ENCODE data around the gene FOXI1. TPM values are rescaled to one million over a fixed set of nuclear protein-coding genes. Genes with fewer than 3 reads are reported as not detected.

The FOXI1 gene
- total and polyA plus RNA-seq, 12 donors: not detected

GRCh38 chr5:170154744-170155143, 49.0 kb downstream of the FOXI1 start:
- Histone ChIP-seq H3K4me1 (peaks cover 0 to 19% (median 11%) of the 10 kb centered on the region in 9 donors), H3K4me3 (no peak overlapping the region), H3K27ac (no peak overlapping the region), H3K9me3 (no peaks in the 10 kb centered on the region), H3K27me3 (no peaks in the 10 kb centered on the region), H3K36me3 (no peaks in the 10 kb centered on the region)
- TF ChIP-seq CTCF (IDR thresholded peaks at IDR 0.05): no peak
- ATAC-seq (no peak), DNase-seq (no peak)
- 81% methylated on average over 2 of the region's 2 CpGs for whole genome bisulfite sequencing, 2 donors
- intact Hi-C loops (cut with DNase I): no loop called here

- 87 to 100% methylated on average over 3 of the region's 3 CpGs for WGBS, 2 donors
- no peaks in the 10 kb centered on the region for H3K36me3 ChIP-seq
- no peaks in the 10 kb centered on the region for H3K9me3 ChIP-seq
- ATAC-seq: no peak
- DNase-seq: no peak
- peaks cover 0 to 16% (median 9%) of the 10 kb centered on the region in 9 donors for H3K4me1 ChIP-seq
- no peak for TF ChIP-seq CTCF (IDR thresholded peaks at IDR 0.05)
- no peaks in the 10 kb centered on the region for H3K27me3 ChIP-seq
- no peak overlapping the region for H3K27ac ChIP-seq
- intact Hi-C loops (cut with DNase I): no loop called here
- no peak overlapping the region for H3K4me3 ChIP-seq
Observed at GRCh38 chr5:170155771-170156170, 50.1 kb downstream of the FOXI1 start.

- no peaks in the 10 kb centered on the region for H3K4me1 ChIP-seq
- ATAC-seq: no peak
- WGBS, 2 donors: 75 to 85% methylated on average over 5 of the region's 5 CpGs
Observed at GRCh38 chr5:170159101-170159698, 53.5 kb downstream of the FOXI1 start.

More at GRCh38 chr5:170159101-170159698, 53.5 kb downstream of the FOXI1 start:
- Histone ChIP-seq H3K4me3 (no peak overlapping the region), H3K27me3 (no peaks in the 10 kb centered on the region), H3K27ac (no peak overlapping the region), H3K9me3 (no peaks in the 10 kb centered on the region), H3K36me3 (no peaks in the 10 kb centered on the region)
- intact Hi-C loops (cut with DNase I): no loop called here
- DNase-seq: no peak
- no peak for TF ChIP-seq CTCF (IDR thresholded peaks at IDR 0.05)

Other genes with a start within 250 kb of the FOXI1 start
- under 1 TPM in 4 of 10 donors, not detected in 6; 0.13 to 0.87 (median 0.19) TPM for gene INSYN2B, start 125.4 kb upstream of the FOXI1 start, total RNA-seq
- gene INSYN2B, start 125.4 kb upstream of the FOXI1 start, polyA plus RNA-seq: under 1 TPM in 1 of 2 donors, not detected in 1; 0.09 TPM
- 1 to 10 TPM in 1 of 10 donors, under 1 TPM in 1, not detected in 8; 0.56 to 1.1 TPM for gene C5orf58, start 127.1 kb downstream of the FOXI1 start, total RNA-seq
- gene C5orf58, start 127.1 kb downstream of the FOXI1 start, polyA plus RNA-seq: not detected
- 10 to 100 TPM in 2 of 10 donors, 1 to 10 TPM in 8; 3.2 to 35.1 (median 4.6) TPM for gene LCP2, start 191.9 kb downstream of the FOXI1 start, total RNA-seq
- gene LCP2, start 191.9 kb downstream of the FOXI1 start, polyA plus RNA-seq: 1 to 10 TPM; 2.7 to 5.2 TPM